GM21723 (cell line): ENCODE measurements around the gene GALNT18.

Experiments used
- ATAC-seq: cut with Tn5 transposase; IDR thresholded peaks from one replicate; pipeline ENCODE4 v1.9.1; 2021; ENCODE audit warnings: mild to moderate bottlenecking, moderate library complexity; ENCODE audit not compliant: unreplicated experiment

The GALNT18 gene

DNA sequence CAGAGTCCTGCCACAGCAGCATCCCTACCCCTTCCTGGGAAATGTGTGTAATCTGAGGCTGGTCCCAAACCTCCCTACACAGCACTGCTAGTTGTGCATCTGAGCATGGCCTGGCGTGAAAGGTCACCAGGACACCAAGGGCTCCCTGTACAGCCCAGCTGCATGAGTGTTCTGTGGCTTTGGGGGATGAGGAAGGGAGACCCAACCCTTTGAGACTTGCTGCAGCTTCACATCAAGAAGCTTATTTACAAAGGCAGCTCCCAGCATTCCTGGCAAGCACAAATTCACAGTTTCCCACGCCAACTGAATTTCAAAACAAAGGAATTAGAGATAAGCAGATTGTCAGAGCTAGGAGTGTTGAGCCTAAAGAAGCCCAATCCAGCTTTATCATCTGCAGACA, 301.0 kb downstream of the GALNT18 start:
- no peak for ATAC-seq

DNA sequence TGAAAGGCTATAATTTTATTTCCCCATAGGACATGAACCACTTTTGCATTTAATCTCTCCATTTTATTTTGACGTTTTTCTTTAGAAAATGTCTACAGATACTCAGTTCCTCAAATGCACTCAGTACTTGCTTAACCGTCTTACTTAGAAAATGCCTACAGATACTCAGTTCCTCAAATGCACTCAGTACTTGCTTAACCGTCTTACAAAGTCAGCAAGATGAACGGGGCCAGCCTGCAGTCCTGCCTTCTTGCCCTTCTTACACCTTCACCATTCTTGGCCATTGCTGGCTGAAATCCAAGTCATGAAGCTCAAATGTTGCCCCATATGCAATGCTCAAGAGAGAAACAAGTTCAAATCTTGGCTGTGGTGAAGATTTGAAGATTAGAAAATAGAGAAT, 302.8 kb downstream of the GALNT18 start:
- peak; percentile 95 for ATAC-seq

GRCh38 chr11:11318461-11318860, 303.3 kb downstream of the GALNT18 start:
- no peak for ATAC-seq

- ATAC-seq, result no peak
Observed at GRCh38 chr11:11316651-11317230, 305.1 kb downstream of the GALNT18 start.

DNA sequence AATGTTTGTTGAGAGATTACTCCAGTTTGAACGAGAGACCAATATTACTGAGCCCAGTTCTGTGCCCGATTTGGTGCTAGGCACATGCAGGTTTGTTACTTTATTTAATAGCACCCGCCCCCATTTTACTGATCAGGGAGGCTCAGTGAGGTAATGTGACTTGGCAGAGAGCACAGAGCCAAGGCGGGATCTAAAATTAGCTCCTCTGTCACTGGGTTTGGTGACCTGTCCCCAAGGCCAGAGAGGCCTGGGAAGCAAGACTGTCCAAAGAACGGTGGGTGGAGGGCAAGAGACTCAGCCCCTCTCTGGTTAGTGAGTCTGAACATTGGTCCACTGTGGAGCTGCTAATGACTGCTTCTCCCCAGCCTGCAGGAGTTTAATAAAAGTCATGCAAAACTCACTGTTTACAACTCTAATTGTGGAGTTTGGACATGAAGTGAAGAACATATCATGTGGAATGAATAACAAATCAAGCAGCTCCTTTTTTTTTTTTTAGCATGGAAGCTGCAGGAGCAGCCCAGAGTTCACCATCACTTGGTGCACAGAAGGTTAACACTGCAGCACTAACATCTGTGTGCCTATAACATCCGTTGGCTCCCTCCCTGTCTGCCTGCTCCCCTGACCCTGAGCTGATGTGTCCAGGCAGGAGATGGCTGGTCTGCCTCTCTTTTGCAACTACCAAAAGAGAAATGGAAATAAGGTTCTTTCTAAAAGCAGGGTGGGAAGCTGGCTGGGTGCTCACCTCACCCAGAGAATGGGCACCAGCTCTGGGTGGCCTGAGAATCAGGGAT, 307.7 kb downstream of the GALNT18 start:
- no peak for ATAC-seq

GRCh38 chr11:11313426-11313825, 308.4 kb downstream of the GALNT18 start:
- no peak for ATAC-seq

DNA sequence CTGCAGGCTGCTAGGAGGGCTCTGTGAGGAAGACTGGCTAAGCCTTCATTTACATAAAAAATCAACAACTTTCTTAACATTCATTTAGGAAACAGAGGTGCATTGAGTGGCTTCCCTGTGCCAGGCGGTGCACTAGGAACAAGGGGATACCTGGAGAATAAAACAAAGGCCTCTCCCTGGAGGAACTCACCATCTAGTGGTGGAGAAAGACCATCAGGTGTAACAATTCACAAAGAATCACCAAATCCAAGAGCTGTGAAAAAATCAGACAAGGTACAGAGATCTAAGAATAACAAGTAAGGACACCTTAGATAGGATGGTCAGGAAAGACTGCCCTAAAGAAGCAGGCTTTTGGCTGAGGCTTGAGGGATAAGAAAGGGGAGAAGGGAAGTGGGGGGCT, 309.1 kb downstream of the GALNT18 start:
- no peak for ATAC-seq

- ATAC-seq, result no peak
Observed at GRCh38 chr11:11311169-11311568, 310.6 kb downstream of the GALNT18 start.

GRCh38 chr11:11309906-11310305, 311.9 kb downstream of the GALNT18 start:
- ATAC-seq, result no peak

GRCh38 chr11:11308249-11308648, 313.6 kb downstream of the GALNT18 start:
- no peak for ATAC-seq

DNA sequence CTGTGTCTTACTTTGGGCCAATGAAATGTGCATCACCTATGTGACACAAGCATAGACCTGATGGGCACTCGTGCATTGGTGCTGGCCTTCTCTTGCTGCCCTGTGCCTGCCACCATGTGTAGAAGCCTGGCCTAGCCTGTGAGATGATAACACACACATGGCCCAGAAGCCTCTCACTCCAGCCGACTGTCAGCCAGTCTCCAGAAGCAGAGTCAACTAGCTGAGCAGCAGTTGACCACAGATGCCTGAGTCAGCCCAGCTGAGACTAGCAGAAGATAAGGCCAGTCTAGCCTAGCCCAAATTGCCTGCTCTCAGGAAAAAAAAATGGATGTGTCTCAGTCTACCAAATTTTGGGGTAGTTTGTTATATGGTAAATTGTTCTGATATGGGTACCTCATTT, 314.9 kb downstream of the GALNT18 start:
- no peak for ATAC-seq

DNA sequence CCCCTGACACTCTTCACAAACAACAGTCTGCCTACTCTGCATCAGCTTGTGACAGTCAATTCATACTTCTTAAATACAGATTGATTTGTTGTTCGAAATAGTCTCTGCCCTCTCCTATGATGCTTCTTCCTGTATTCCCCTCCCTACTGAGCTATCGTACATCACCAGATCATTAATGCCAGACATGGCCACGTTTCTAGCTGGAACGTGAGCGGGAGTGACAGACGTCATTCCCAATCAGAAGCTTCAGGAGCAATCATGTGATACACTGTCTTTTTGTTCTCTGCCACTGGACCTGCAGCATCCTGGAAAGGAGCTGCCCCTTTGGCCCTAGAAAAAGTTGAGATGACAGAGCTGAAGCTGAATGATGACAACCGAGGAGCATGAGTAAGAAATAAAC, 317.3 kb downstream of the GALNT18 start:
- ATAC-seq, result no peak

DNA sequence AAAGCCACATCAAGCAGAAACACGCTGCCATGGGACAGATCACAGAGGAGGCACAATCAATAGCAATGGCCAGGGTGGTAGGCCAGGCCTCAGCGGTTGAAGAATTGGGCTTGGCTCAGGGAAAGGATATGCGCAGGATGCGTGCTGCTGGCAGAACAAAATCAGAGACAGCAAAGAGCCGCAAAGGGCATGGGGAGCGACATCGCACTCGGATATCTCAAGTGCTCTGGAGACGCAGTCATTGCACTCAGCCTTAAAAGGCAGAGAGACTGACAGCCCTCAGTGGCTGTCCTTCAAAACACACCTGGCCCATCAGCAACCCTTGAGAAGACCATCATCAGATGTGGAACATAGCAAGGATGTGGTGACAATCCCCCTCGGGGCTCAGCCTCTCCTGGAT, 319.2 kb downstream of the GALNT18 start:
- ATAC-seq, result no peak

GRCh38 chr11:11301212-11301611, 320.6 kb downstream of the GALNT18 start:
- ATAC-seq, result no peak

DNA sequence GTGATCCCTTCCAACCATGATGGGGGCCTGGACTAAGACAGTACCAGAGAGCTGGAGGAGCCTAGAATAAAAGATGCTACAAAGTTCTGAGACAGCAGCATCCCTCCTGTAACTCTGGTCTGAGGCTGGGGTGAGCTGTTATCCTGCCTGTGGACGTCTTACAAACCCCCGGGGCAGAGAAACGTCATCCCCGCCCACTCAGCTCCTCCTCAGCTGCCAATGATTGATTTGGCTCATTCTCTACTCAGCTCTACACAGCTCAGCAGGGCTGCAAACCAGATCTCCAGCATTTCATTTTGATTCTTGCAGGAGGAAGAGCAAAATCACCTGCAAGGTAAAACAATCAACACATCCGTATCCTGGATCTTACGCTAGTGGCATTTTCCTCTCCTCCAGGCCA, 324.2 kb downstream of the GALNT18 start:
- ATAC-seq, result no peak

GRCh38 chr11:11296434-11296833, 325.4 kb downstream of the GALNT18 start:
- ATAC-seq, result no peak

DNA sequence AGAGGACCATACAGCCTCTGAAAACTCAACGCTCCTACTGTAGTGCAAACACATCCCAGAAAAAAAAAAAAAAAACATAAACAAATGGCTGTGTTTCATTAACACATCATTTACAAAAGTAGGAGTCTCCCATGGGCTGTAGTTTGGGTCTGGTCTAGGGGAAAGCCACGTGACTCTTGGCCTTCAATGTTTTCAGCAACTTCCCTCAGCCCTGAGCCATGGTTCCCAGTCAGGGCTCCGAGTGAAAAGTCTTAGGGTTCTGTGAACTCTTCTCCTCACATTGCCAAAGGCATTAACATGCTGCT, 327.3 kb downstream of the GALNT18 start:
- ATAC-seq, result no peak

DNA sequence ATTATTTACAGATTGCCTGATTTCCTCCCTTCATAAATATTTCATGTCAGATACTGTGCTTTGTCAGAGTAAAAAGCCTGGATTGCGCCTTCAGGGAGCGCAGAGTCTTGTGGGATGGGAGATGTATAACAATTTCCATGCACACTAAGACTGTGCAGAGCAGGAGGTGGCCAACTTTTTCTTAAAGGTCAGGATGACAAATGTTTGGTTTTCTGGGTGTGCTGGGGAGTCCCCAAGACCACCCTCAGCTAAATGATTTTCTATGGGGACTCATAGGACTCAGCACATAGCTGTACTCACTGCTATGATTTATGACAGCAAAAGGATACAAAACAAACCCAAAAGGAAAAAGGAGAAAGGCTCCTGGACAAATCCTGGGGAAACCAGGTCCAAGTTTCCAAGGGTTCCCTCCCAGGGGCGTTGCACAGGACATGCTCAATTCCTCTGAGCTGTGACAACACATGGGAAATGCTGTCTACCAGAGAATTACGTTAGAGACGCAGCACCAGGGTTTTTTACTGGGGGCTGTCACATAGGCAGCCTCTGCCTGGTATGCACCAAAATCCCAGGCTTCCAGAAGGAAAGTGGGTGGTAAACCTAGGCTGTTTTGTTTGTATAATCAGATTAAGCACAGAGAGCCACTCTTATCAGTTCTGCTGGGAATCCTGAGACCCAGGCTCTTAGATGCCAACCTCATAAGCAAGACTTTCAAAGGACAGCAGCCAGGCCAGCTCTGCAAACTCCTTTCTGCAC, 327.8 kb downstream of the GALNT18 start:
- ATAC-seq, result no peak

- no peak for ATAC-seq
Observed at GRCh38 chr11:11292839-11293238, 329.0 kb downstream of the GALNT18 start.

- no peak for ATAC-seq
Observed at GRCh38 chr11:11291041-11292015, 330.5 kb downstream of the GALNT18 start.

DNA sequence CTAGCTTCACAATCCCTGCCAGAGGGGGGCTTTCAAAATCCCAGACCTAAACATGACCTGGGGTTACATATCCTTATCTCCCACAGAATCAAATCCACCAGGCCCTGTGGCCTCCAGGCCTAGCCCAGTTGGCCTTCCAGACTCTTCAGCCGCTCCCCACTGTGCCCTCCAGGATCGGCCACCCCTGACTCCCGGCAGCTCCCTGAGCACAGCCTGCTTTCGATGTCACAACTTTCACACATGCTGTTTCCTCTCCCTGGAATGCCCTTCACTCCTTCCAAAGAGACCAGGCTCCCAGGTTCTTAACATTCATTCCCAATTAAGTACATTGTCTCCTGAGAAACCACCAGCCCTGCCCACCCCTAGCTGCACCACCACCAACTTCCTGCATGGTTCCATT, 331.5 kb downstream of the GALNT18 start:
- ATAC-seq, result no peak
